ENCODE measurements around the gene CREB5. TPM values are rescaled to one million over a fixed set of nuclear protein-coding genes. Genes with fewer than 3 reads are reported as not detected.

Gene CREB5
- total RNA-seq, 2 donors from 2014 or later, result 0.81 to 1.8 TPM

DNA sequence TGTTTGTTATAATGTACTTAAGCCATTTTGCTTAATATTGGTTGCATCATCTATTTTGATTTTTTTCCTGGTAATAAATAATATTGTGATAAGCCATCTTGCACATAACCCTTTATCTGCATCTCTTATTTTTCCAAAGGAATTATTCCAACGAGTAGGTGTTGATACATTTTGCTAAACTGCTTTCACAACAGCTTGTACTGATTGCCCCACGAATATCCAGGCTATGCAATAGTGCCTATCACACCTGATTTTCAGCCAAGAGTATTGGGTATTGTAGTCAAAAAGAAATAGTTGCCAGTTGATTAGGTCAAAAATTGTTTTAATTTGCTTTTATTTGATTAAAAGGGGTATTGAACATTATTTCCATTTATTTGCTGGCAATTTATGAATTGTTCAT, 20.7 kb downstream of the CREB5 start:
- Mint-ChIP-seq H3K27ac (no peak overlapping the region), H3K36me3 (ENCODE audit: low read depth) (no peaks in the 10 kb centered on the region), H3K4me3 (no peak overlapping the region), H3K4me1 (no peaks in the 10 kb centered on the region), H3K27me3 (peaks cover 63% of the 10 kb centered on the region)
- H3K9me3 ChIP-seq (ENCODE audit: control insufficient read depth, low read length, poor library complexity, severe bottlenecking), result no peaks in the 10 kb centered on the region
- DNase-seq, result no peak
- no peak for ATAC-seq

DNA sequence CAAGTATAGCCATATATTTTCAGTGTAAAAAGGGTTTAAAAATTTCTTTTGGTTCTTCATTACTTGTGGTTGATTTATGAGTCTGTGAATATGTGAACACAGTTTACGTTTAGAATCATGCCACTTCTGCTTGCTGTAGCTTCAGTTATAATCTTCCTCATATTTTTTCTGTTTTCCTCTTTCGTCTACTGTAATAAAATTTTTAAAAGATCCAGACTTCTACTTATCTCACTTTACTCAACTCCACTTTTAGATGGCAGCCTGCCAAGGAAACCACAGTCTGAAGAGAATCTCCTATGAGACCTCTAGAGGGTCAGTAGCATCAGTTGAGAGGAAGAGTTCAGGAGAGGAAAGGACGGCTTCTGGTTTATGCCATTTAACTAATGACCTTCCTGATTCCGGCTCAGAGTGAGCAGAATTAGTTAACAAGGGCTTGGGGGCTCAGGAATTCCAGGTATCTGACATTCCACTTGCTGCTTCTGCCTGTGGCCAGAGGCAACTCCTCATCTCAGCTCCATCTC, 21.4 kb downstream of the CREB5 start:
- H3K4me3 Mint-ChIP-seq, result no peak overlapping the region
- ATAC-seq, result no peak
- peaks cover 61% of the 10 kb centered on the region for H3K27me3 Mint-ChIP-seq
- no peaks in the 10 kb centered on the region for H3K4me1 Mint-ChIP-seq
- H3K9me3 ChIP-seq (ENCODE audit: control insufficient read depth, low read length, poor library complexity, severe bottlenecking), result no peaks in the 10 kb centered on the region
- H3K36me3 Mint-ChIP-seq (ENCODE audit: low read depth), result no peaks in the 10 kb centered on the region
- no peak overlapping the region for H3K27ac Mint-ChIP-seq
- DNase-seq, result no peak

DNA sequence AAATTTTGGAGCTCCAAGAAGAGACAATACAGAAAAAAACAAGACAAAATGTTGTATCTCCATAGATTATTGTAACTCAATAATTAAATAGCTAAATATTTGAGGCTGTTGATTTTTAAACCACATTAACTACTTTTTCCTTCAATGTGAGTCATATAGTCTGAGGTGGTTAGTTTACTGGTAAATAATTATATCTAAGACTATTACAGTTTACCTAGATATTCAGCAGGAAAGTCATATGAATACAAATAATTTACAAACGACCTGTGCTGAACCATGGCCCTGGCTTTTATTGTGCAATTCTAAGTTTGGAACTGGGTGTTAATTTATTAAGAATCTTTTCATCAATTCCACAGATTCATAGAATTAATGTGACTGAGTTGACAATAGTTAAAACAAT, 22.2 kb downstream of the CREB5 start:
- DNase-seq, result no peak
- Mint-ChIP-seq H3K27me3 (peaks cover 61% of the 10 kb centered on the region), H3K27ac (no peak overlapping the region), H3K36me3 (ENCODE audit: low read depth) (no peaks in the 10 kb centered on the region), H3K4me3 (no peak overlapping the region), H3K4me1 (no peaks in the 10 kb centered on the region)
- no peak for ATAC-seq
- H3K9me3 ChIP-seq (ENCODE audit: control insufficient read depth, low read length, poor library complexity, severe bottlenecking), result no peaks in the 10 kb centered on the region

DNA sequence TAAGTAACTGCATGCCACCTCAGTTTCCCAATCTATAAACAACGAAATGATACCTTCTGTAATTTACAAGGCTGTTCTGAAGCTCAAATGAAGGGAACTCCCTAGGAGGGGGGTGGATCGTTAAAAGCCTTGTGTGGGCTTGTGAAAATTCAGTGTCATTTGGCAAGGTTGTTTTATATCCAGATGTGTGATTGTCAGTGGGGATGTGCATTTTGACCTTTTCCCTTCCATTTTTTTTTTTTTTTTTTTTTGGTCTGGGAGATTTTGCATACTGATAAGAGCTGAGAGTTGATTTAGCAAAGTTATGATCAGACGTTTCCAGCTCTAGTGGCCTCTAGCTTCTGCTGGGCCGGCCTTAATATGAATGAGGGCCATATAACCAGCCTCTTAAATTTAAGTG, 22.8 kb downstream of the CREB5 start:
- Mint-ChIP-seq H3K4me1 (no peaks in the 10 kb centered on the region), H3K4me3 (no peak overlapping the region), H3K27me3 (peaks cover 59% of the 10 kb centered on the region), H3K36me3 (ENCODE audit: low read depth) (no peaks in the 10 kb centered on the region), H3K27ac (no peak overlapping the region)
- ATAC-seq, result no peak
- no peaks in the 10 kb centered on the region for H3K9me3 ChIP-seq (ENCODE audit: control insufficient read depth, low read length, poor library complexity, severe bottlenecking)
- no peak for DNase-seq

DNA sequence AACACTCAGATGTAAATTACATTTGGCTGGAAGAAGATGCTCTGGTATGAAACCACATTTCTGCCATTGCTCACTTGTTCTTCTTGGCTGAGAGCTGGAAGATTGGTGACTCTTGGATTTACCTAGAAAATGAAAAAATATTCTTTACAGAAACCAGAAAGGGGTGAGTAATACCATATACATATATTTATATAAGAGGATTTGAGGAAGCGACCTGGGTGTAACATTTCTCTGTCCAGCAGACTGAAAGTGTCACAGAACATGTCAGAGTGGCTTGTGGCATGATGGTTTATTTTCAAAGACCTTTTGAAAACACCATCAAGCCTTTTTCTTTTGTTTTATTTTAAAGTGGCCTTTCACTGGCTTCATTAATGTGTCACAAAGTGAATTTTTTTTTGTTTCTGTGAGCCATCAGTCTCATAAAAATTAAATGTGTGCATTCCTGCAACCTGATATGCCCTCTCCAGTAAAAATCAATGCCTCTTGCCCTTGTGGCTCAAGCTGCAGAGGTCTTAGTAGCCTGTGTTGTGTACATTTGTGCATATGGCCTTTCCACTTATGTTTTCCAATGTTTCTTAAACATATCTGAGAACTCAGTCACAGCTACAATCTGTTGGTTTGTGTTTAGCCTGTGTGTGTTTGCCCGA, 23.5 kb downstream of the CREB5 start:
- H3K27me3 Mint-ChIP-seq, result peaks cover 59% of the 10 kb centered on the region
- ATAC-seq (no peak), DNase-seq (no peak)
- no peaks in the 10 kb centered on the region for H3K9me3 ChIP-seq (ENCODE audit: control insufficient read depth, low read length, poor library complexity, severe bottlenecking)
- no peaks in the 10 kb centered on the region for H3K4me1 Mint-ChIP-seq
- no peaks in the 10 kb centered on the region for H3K36me3 Mint-ChIP-seq (ENCODE audit: low read depth)
- no peak overlapping the region for H3K4me3 Mint-ChIP-seq
- no peak overlapping the region for H3K27ac Mint-ChIP-seq

DNA sequence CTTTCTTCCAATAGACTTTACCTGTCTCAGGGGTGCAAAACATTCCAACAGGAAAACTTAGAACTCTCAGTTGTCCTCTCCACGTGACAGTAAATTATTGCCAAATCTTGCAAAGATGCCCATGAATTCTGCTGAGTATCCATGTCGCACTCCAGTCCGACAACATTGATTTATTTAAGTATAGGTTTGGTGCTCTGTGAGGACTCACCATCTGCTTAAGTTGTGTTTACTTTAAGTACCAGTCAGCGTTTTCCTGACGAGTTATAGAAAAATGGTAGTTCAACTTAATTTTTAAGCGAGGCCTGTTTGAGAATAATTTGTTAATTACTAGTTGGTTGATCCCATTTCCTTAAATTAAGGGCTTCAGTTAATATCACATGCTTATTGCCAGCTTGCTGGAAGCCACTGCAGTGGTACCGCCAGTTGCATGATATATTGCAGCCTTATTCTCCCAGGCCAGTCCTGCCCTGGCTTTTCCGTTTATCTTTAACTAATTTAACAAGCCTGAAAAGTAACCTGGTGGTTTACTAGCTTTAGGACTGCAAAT, 27.8 kb downstream of the CREB5 start:
- Mint-ChIP-seq H3K27ac (no peak overlapping the region), H3K27me3 (peaks cover 52% of the 10 kb centered on the region), H3K36me3 (ENCODE audit: low read depth) (no peaks in the 10 kb centered on the region), H3K4me1 (no peaks in the 10 kb centered on the region), H3K4me3 (no peak overlapping the region)
- H3K9me3 ChIP-seq (ENCODE audit: control insufficient read depth, low read length, poor library complexity, severe bottlenecking), result no peaks in the 10 kb centered on the region
- no peak for DNase-seq
- no peak for ATAC-seq

DNA sequence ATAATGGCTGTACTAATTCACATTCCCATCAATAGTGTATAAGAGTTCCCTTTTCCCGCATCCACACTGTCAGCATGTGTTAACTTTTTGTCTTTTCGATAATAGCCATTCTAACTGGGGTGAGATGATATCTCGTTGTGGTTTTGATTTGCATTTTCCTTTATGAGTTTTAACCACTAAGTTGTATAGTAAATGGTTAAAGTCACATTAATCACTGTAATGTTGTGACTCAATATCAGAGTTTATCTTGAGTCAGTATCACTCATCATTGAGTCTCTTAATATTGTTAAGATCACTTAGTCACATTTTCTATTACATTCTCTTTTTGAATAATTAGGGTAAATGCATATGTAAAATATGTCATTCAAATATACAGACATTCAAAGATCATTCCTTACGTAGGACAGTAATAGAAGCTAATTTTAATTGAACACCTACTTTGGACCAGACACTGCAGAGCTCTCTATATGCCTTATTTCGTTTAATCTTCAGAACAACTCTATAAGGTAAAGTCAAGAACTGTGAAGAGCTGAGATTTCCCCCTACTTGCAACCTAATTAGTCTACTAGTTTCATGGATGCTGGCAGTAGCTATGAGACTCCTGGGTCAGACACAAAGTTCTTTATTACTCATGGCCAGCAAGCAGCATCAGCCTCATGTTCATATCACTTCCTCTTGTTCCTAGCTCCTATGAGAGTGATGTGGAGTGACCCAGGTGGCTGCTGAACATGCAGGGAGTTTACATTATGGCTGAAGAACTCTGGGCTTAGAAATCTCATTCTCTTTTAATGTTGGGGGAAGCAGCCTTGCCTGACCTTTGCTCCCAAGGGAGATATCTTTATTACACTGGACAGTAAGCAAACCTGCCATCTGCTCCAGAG, 30.5 kb downstream of the CREB5 start:
- no peaks in the 10 kb centered on the region for H3K4me1 Mint-ChIP-seq
- H3K27ac Mint-ChIP-seq, result no peak overlapping the region
- ATAC-seq (no peak), DNase-seq (no peak)
- no peak overlapping the region for H3K4me3 Mint-ChIP-seq
- no peaks in the 10 kb centered on the region for H3K9me3 ChIP-seq (ENCODE audit: control insufficient read depth, low read length, poor library complexity, severe bottlenecking)
- H3K36me3 Mint-ChIP-seq (ENCODE audit: low read depth), result no peaks in the 10 kb centered on the region
- H3K27me3 Mint-ChIP-seq, result peaks cover 27% of the 10 kb centered on the region

DNA sequence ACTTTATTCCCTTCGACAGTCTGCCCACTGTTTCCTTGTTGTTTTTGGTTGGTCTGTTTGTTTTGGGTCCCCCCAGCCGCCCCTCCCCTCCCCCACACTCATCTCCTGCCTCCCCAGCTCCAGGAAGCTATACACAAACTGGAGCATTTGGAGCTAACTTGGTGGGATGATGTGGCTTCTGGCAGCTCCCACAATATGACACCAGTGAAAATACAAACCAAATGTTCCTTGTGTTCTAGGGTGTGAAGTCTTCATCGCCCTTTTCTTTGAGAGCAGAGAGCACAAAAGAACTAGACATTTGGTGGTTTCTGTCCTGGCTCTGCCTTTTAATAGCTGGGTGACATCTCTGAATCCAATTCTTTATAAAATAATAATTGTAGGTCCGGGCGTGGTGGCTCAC, 33.8 kb downstream of the CREB5 start:
- Mint-ChIP-seq H3K27me3 (peaks cover 31% of the 10 kb centered on the region), H3K4me3 (no peak overlapping the region), H3K36me3 (ENCODE audit: low read depth) (peaks cover 2% of the 10 kb centered on the region), H3K4me1 (no peaks in the 10 kb centered on the region), H3K27ac (no peak overlapping the region)
- ATAC-seq, result no peak
- H3K9me3 ChIP-seq (ENCODE audit: control insufficient read depth, low read length, poor library complexity, severe bottlenecking), result no peaks in the 10 kb centered on the region
- DNase-seq, result no peak

DNA sequence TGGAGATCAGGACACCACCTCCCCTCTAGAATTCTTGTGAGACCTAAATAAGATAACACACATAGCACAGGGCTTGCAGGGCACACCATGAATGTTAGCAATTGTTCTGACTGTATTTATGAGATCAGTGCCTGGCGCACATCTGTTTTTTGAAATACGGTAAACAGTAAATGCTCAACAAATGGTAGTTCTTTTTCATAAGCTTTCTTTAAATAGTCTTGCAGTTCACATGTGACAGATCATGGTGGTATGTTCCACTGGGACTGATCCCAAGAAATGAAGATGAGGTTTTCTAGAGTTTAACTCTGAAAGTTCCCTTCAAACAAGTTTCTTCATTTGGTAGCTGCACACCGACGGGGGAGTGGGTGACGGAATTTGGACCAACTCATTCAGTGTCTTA, 34.8 kb downstream of the CREB5 start:
- no peaks in the 10 kb centered on the region for H3K9me3 ChIP-seq (ENCODE audit: control insufficient read depth, low read length, poor library complexity, severe bottlenecking)
- DNase-seq (no peak), ATAC-seq (no peak)
- Mint-ChIP-seq H3K27me3 (peaks cover 29% of the 10 kb centered on the region), H3K4me3 (no peak overlapping the region), H3K36me3 (ENCODE audit: low read depth) (peaks cover 2% of the 10 kb centered on the region), H3K4me1 (no peaks in the 10 kb centered on the region), H3K27ac (no peak overlapping the region)

DNA sequence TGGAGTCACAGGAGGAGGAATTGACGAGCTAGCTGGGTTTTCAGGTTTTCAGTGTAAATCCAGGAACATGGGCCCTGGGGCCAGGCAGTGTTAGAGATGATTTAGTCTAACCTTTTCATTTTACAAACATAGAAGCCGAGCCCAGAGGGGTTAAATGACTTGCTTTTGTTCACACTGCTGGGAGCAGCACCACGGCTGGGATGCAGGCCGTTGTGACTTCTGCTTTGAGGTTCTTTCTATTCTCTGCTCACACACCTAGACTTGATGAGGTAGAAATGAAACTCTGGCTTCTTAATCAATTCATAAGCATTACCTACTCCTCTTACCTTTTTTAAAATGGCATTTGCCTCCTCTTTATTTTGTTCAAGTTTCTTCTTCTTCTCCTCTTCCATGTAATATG, 36.4 kb downstream of the CREB5 start:
- Mint-ChIP-seq H3K36me3 (ENCODE audit: low read depth) (peaks cover 2% of the 10 kb centered on the region), H3K27ac (no peak overlapping the region), H3K27me3 (peaks cover 20% of the 10 kb centered on the region), H3K4me3 (no peak overlapping the region), H3K4me1 (no peaks in the 10 kb centered on the region)
- ATAC-seq, result no peak
- DNase-seq, result no peak
- H3K9me3 ChIP-seq (ENCODE audit: control insufficient read depth, low read length, poor library complexity, severe bottlenecking), result no peaks in the 10 kb centered on the region

DNA sequence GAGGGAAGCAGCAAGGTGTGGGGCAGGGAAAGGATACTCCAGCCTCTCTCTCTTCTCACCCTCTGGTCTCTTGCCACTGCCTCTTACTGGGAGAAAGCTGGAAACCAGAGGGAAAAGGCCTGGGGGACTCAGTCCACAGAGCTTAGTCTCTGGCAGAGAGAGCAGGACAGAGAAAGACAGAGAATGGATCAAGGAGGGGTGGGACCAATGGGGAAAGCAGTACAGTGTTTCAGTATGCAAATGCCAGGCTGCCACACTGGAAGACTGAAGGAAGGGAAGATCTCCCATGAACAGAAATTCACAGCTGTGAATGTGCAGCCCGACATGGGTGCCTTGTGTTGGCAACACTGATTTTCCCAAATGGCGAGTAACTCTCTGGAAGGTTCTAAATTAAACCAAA, 40.4 kb downstream of the CREB5 start:
- no peak for ATAC-seq
- Mint-ChIP-seq H3K27me3 (peaks cover 30% of the 10 kb centered on the region), H3K36me3 (ENCODE audit: low read depth) (peaks cover 4% of the 10 kb centered on the region), H3K4me1 (no peaks in the 10 kb centered on the region), H3K4me3 (no peak overlapping the region), H3K27ac (no peak overlapping the region)
- H3K9me3 ChIP-seq (ENCODE audit: control insufficient read depth, low read length, poor library complexity, severe bottlenecking), result no peaks in the 10 kb centered on the region
- no peak for DNase-seq

DNA sequence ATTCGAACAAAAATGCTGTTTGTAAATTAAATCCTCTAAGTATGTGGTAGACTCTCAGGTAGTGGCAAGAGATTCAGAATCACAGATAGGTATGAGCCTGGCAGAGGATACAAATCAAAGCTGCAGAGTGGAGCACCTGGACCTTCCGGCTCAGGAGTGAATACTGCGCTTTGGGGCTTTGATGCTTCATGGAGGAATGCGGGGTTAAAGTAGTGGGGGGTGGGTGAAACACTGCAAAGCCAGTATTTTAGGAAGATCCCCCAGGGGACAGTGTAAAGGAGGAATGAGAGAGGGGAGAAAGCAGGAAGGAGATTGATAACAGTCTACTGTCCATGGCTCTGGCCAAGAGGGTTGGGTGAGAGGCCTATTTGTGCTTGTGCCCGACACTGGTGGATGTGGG, 43.2 kb downstream of the CREB5 start:
- Mint-ChIP-seq H3K27ac (no peak overlapping the region), H3K36me3 (ENCODE audit: low read depth) (peaks cover 2% of the 10 kb centered on the region), H3K4me3 (no peak overlapping the region), H3K4me1 (no peaks in the 10 kb centered on the region), H3K27me3 (peaks cover 13% of the 10 kb centered on the region)
- no peaks in the 10 kb centered on the region for H3K9me3 ChIP-seq (ENCODE audit: control insufficient read depth, low read length, poor library complexity, severe bottlenecking)
- DNase-seq, result no peak
- ATAC-seq, result no peak

DNA sequence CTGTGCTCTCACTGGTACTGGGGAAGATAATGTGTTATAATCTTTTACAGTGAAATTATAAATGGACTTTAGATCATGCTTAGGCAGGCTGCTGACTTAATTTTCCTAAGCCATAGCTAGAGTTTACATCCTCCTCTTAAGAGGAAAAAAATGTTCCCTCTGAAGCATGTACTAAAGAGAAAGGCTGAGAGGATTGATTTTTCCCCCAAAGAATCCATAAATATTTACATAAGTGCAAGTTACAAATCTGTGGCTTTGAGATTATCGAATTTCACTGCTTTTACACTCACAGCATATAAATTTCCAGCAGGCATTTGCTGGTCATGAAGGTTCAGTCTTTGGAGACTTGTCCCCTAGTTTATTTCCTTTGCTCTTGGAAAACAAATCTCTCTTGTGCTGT, 43.7 kb downstream of the CREB5 start:
- H3K27ac Mint-ChIP-seq, result no peak overlapping the region
- ATAC-seq, result no peak
- peaks cover 11% of the 10 kb centered on the region for H3K27me3 Mint-ChIP-seq
- peaks cover 2% of the 10 kb centered on the region for H3K36me3 Mint-ChIP-seq (ENCODE audit: low read depth)
- H3K4me3 Mint-ChIP-seq, result no peak overlapping the region
- H3K9me3 ChIP-seq (ENCODE audit: control insufficient read depth, low read length, poor library complexity, severe bottlenecking), result no peaks in the 10 kb centered on the region
- H3K4me1 Mint-ChIP-seq, result no peaks in the 10 kb centered on the region
- DNase-seq, result no peak
